Activated CD4-positive, alpha-beta memory T cell treated with anti-CD3 and anti-CD28 coated beads for 36 hours (primary cell): ENCODE data around the gene DPH7. TPM values are rescaled to one million over a fixed set of nuclear protein-coding genes. Genes with fewer than 3 reads are reported as not detected.

Experiments used
- CTCF ChIA-PET: fragments of 350-600 bp; sonication (Branson Sonifier 250); formaldehyde crosslinking; loops from one replicate; lab custom pipeline; 2021; ENCODE audit warnings: antibody characterized with exemption, inconsistent platforms; lab: Charles Lee
- POLR2A ChIA-PET: fragments of 350-600 bp; sonication (Branson Sonifier 250); formaldehyde crosslinking; loops from one replicate; lab custom pipeline; 2021; ENCODE audit warnings: antibody characterized with exemption; lab: Charles Lee
- DNase-seq: peaks from one replicate; pipeline ENCODE4 v3.0.0-alpha.2; 2020
- H3K27ac Mint-ChIP-seq: one replicate; pipeline ENCODE4 v1.8.0; 2021; ENCODE audit warnings: mixed read lengths
- H3K27me3 Mint-ChIP-seq: one replicate; pipeline ENCODE4 v1.8.0; 2021; ENCODE audit warnings: mixed read lengths
- H3K36me3 Mint-ChIP-seq: one replicate; pipeline ENCODE4 v1.8.0; 2021; ENCODE audit warnings: mixed read lengths
- H3K4me1 Mint-ChIP-seq: one replicate; pipeline ENCODE4 v1.8.0; 2021; ENCODE audit warnings: low read depth, mixed read lengths
- H3K4me3 Mint-ChIP-seq: one replicate; pipeline ENCODE4 v1.8.0; 2021; ENCODE audit warnings: mild to moderate bottlenecking, mixed read lengths
- H3K9me3 Mint-ChIP-seq: one replicate; pipeline ENCODE4 v1.8.0; 2021; ENCODE audit warnings: mixed read lengths
- intact Hi-C: fragments of 100-400 bp; cut with micrococcal nuclease; formaldehyde crosslinking; loops from one replicate; pipeline ENCODE4 v1.15.1; 2023
- total RNA-seq, 2 experiments: library from RNA; stranded (reverse); gene quantifications; one replicate each; pipeline ENCODE4 v1.2.3, GENCODE V29; 2021

Gene DPH7
- total RNA-seq, 2 experiments from 2014 or later, result 26.6 to 30.3 TPM

GRCh38 chr9:137588891-137589290, 10.2 kb upstream of the DPH7 start:
- no peak for DNase-seq
- H3K4me3 Mint-ChIP-seq, result peak overlapping the region; percentile 45
- no peak overlapping the region for H3K27ac Mint-ChIP-seq
- peaks cover 21% of the 10 kb centered on the region for H3K36me3 Mint-ChIP-seq
- POLR2A ChIA-PET, result interaction anchor here (1.2 kb wide), 1 partner anchor 10 kb away, joined by 3 read pairs; the partner anchor contains the start of gene DPH7
- H3K9me3 Mint-ChIP-seq, result no peaks in the 10 kb centered on the region
- CTCF ChIA-PET, result interaction anchor here (1.7 to 2.4 kb wide), 2 partner anchors 10 to 37 kb away, joined by 6 to 23 read pairs; partner anchors contain the start of genes DPH7 and MRPL41
- H3K4me1 Mint-ChIP-seq, result peaks cover 22% of the 10 kb centered on the region
- intact Hi-C loops, result no loop called here
- no peaks in the 10 kb centered on the region for H3K27me3 Mint-ChIP-seq

GRCh38 chr9:137588311-137588710, 9.6 kb upstream of the DPH7 start:
- DNase-seq, result no peak
- Mint-ChIP-seq H3K36me3 (peaks cover 23% of the 10 kb centered on the region), H3K9me3 (no peaks in the 10 kb centered on the region), H3K4me3 (peak overlapping the region; percentile 45), H3K27ac (no peak overlapping the region), H3K4me1 (peaks cover 22% of the 10 kb centered on the region), H3K27me3 (no peaks in the 10 kb centered on the region)
- ChIA-PET POLR2A (interaction anchor here (1.2 kb wide), 1 partner anchor 9 kb away, joined by 3 read pairs; the partner anchor contains the start of gene DPH7), CTCF (interaction anchor here (1.7 to 2.4 kb wide), 2 partner anchors 9 to 36 kb away, joined by 6 to 23 read pairs; partner anchors contain the start of genes DPH7 and MRPL41)
- intact Hi-C loops, result no loop called here

- ChIA-PET POLR2A (no interaction called here), CTCF (interaction anchor here (2.4 kb wide), 1 partner anchor 8 kb away, joined by 23 read pairs; the partner anchor contains the start of gene DPH7)
- peaks cover 26% of the 10 kb centered on the region for H3K36me3 Mint-ChIP-seq
Observed at GRCh38 chr9:137586854-137587253, 8.1 kb upstream of the DPH7 start.

GRCh38 chr9:137583957-137584356, 5.2 kb upstream of the DPH7 start:
- Mint-ChIP-seq H3K9me3 (no peaks in the 10 kb centered on the region), H3K27ac (no peak overlapping the region), H3K4me1 (peaks cover 19% of the 10 kb centered on the region), H3K4me3 (no peak overlapping the region), H3K27me3 (no peaks in the 10 kb centered on the region), H3K36me3 (peaks cover 25% of the 10 kb centered on the region)
- ChIA-PET POLR2A (no interaction called here), CTCF (no interaction called here)
- no peak for DNase-seq
- intact Hi-C loops, result no loop called here

More at GRCh38 chr9:137586854-137587253, 8.1 kb upstream of the DPH7 start:
- peaks cover 22% of the 10 kb centered on the region for H3K4me1 Mint-ChIP-seq
- H3K9me3 Mint-ChIP-seq, result no peaks in the 10 kb centered on the region
- no peak for DNase-seq
- intact Hi-C loops, result no loop called here
- H3K4me3 Mint-ChIP-seq, result no peak overlapping the region
- no peaks in the 10 kb centered on the region for H3K27me3 Mint-ChIP-seq
- no peak overlapping the region for H3K27ac Mint-ChIP-seq

- H3K9me3 Mint-ChIP-seq, result no peaks in the 10 kb centered on the region
- CTCF ChIA-PET, result no interaction called here
- no peak overlapping the region for H3K4me3 Mint-ChIP-seq
- peaks cover 14% of the 10 kb centered on the region for H3K4me1 Mint-ChIP-seq
- DNase-seq, result no peak
- H3K27me3 Mint-ChIP-seq, result no peaks in the 10 kb centered on the region
- no peak overlapping the region for H3K27ac Mint-ChIP-seq
- H3K36me3 Mint-ChIP-seq, result peaks cover 23% of the 10 kb centered on the region
- intact Hi-C loops, result no loop called here
- POLR2A ChIA-PET, result no interaction called here
Observed at GRCh38 chr9:137583347-137583746, 4.6 kb upstream of the DPH7 start.

- Mint-ChIP-seq H3K27ac (no peak overlapping the region), H3K36me3 (peaks cover 16% of the 10 kb centered on the region)
- intact Hi-C loops, result no loop called here
Observed at GRCh38 chr9:137582286-137582860, 3.6 kb upstream of the DPH7 start.

GRCh38 chr9:137581361-137582285, 2.9 kb upstream of the DPH7 start:
- Mint-ChIP-seq H3K4me1 (peaks cover 18% of the 10 kb centered on the region), H3K4me3 (no peak overlapping the region), H3K27ac (no peak overlapping the region), H3K9me3 (no peaks in the 10 kb centered on the region), H3K27me3 (no peaks in the 10 kb centered on the region), H3K36me3 (peaks cover 18% of the 10 kb centered on the region)
- POLR2A ChIA-PET, result no interaction called here
- no peak for DNase-seq
- intact Hi-C loops, result no loop called here
- CTCF ChIA-PET, result interaction anchor here (0.6 to 2.3 kb wide), 5 partner anchors 9 to 121 kb away, joined by 3 to 5 read pairs (median 4); partner anchors contain the start of genes EHMT1 and MRPL41

More at GRCh38 chr9:137582286-137582860, 3.6 kb upstream of the DPH7 start:
- ChIA-PET POLR2A (no interaction called here), CTCF (interaction anchor here (0.6 to 2.3 kb wide), 3 partner anchors 30 to 56 kb away, joined by 3 to 5 read pairs (median 4); partner anchors contain the start of genes EHMT1 and MRPL41)
- no peak overlapping the region for H3K4me3 Mint-ChIP-seq
- peaks cover 12% of the 10 kb centered on the region for H3K4me1 Mint-ChIP-seq
- H3K27me3 Mint-ChIP-seq, result no peaks in the 10 kb centered on the region
- DNase-seq, result peak; percentile 36
- H3K9me3 Mint-ChIP-seq, result no peaks in the 10 kb centered on the region

- DNase-seq, result no peak
- POLR2A ChIA-PET, result no interaction called here
- no peaks in the 10 kb centered on the region for H3K27me3 Mint-ChIP-seq
- H3K36me3 Mint-ChIP-seq, result peaks cover 15% of the 10 kb centered on the region
- no peaks in the 10 kb centered on the region for H3K9me3 Mint-ChIP-seq
- intact Hi-C loops, result no loop called here
- no peak overlapping the region for H3K27ac Mint-ChIP-seq
- no peak overlapping the region for H3K4me3 Mint-ChIP-seq
- CTCF ChIA-PET, result interaction anchor here (1.0 to 2.3 kb wide), 4 partner anchors 10 to 38 kb away, joined by 3 to 5 read pairs (median 4); partner anchors contain the start of genes EHMT1 and MRPL41
- H3K4me1 Mint-ChIP-seq, result peaks cover 25% of the 10 kb centered on the region
Observed at GRCh38 chr9:137580954-137581322, 2.2 kb upstream of the DPH7 start.

GRCh38 chr9:137580209-137580953, 1.7 kb upstream of the DPH7 start:
- intact Hi-C loops, result no loop called here
- Mint-ChIP-seq H3K27me3 (no peaks in the 10 kb centered on the region), H3K4me3 (no peak overlapping the region), H3K9me3 (no peaks in the 10 kb centered on the region), H3K4me1 (peaks cover 30% of the 10 kb centered on the region), H3K27ac (no peak overlapping the region), H3K36me3 (peaks cover 19% of the 10 kb centered on the region)
- POLR2A ChIA-PET, result interaction anchor here (1.3 to 1.4 kb wide), 2 partner anchors 10 to 28 kb away, joined by 4 to 9 read pairs; partner anchors contain the start of genes MRPL41 and ZMYND19
- no peak for DNase-seq
- CTCF ChIA-PET, result interaction anchor here (0.9 to 3.1 kb wide), 6 partner anchors 8 to 39 kb away, joined by 3 to 23 read pairs (median 4); partner anchors contain the start of genes EHMT1, MRPL41 and ZMYND19

- Mint-ChIP-seq H3K4me3 (peak overlapping the region; percentile 71), H3K9me3 (no peaks in the 10 kb centered on the region)
- CTCF ChIA-PET, result interaction anchor here (0.8 to 3.1 kb wide), 7 partner anchors 9 to 40 kb away, joined by 3 to 23 read pairs (median 4); partner anchors contain the start of genes ARRDC1, MRPL41 and ZMYND19
Observed at GRCh38 chr9:137579259-137579604, 507 bp upstream of the DPH7 start.

More at GRCh38 chr9:137579259-137579604, 507 bp upstream of the DPH7 start:
- peaks cover 37% of the 10 kb centered on the region for H3K4me1 Mint-ChIP-seq
- POLR2A ChIA-PET, result interaction anchor here (1.3 to 1.4 kb wide), 3 partner anchors 9 to 27 kb away, joined by 3 to 9 read pairs (median 4); partner anchors contain the start of genes MRPL41 and ZMYND19
- intact Hi-C loops, result loop anchor here (1.0 kb wide), 1 partner anchor 26 kb away; the partner anchor contains the start of gene ARRDC1
- H3K27me3 Mint-ChIP-seq, result no peaks in the 10 kb centered on the region
- no peak for DNase-seq
- peaks cover 23% of the 10 kb centered on the region for H3K36me3 Mint-ChIP-seq
- no peak overlapping the region for H3K27ac Mint-ChIP-seq
